Caco-2 (cell line): ENCODE data around the gene SART1. TPM values are rescaled to one million over a fixed set of nuclear protein-coding genes. Genes with fewer than 3 reads are reported as not detected.

ENCODE experiments used
- BruUV-seq: library from RNA; stranded (reverse); fragments of 400-500 nt; replicated peaks from 2 replicates; lab custom pipeline; 2021; lab: Mats Ljungman, UMichigan
- CTCF ChIA-PET: fragments of 300-600 bp; sonication (Branson Sonifier 250); formaldehyde crosslinking; loops from one replicate; lab custom pipeline; 2022; ENCODE audit warnings: antibody characterized with exemption; lab: Charles Lee
- POLR2A ChIA-PET: fragments of 300-600 bp; sonication (Branson Sonifier 250); formaldehyde crosslinking; loops from one replicate; lab custom pipeline; 2022; ENCODE audit warnings: antibody characterized with exemption; lab: Charles Lee
- DNase-seq, 2 experiments: peaks; one replicate each; pipeline versions ENCODE4 v3.0.0 to v3.0.0-alpha.2; 2020 to 2022
- H3K27me3 ChIP-seq: replicated peaks from 2 replicates; pipeline ENCODE4 v1.6.0; 2011; ENCODE audit warnings: low read length; ENCODE audit not compliant: control insufficient read depth, insufficient read depth
- H3K36me3 ChIP-seq: 2 replicates; pipeline ENCODE4 v1.5.1; 2011; ENCODE audit warnings: low read length; ENCODE audit not compliant: control insufficient read depth, insufficient read depth
- H3K4me1 ChIP-seq: fragments of 250-450 bp; sonication (Bioruptor Pico); 2 replicates; pipeline ENCODE4 v1.5.1; 2020; ENCODE audit warnings: mild to moderate bottlenecking
- H3K4me3 ChIP-seq: 2 replicates; pipeline ENCODE4 v1.5.1; 2011; ENCODE audit warnings: low read depth, mild to moderate bottlenecking, control low read depth, low read length
- H3K9me3 ChIP-seq: fragments of 250-450 bp; sonication (Bioruptor Pico); 2 replicates; pipeline ENCODE4 v1.5.1; 2020; ENCODE audit warnings: mild to moderate bottlenecking, moderate library complexity
- H3K27ac Mint-ChIP-seq: one replicate; pipeline ENCODE4 v1.8.0; 2022; ENCODE audit warnings: mixed read lengths; ENCODE audit not compliant: unreplicated experiment
- H3K27me3 Mint-ChIP-seq: one replicate; pipeline ENCODE4 v1.8.0; 2022; ENCODE audit warnings: mixed read lengths; ENCODE audit not compliant: insufficient read depth, unreplicated experiment
- H3K36me3 Mint-ChIP-seq: one replicate; pipeline ENCODE4 v1.8.0; 2022; ENCODE audit warnings: mild to moderate bottlenecking, mixed read lengths; ENCODE audit not compliant: insufficient read depth, unreplicated experiment
- H3K4me1 Mint-ChIP-seq: one replicate; pipeline ENCODE4 v1.8.0; 2022; ENCODE audit warnings: low read depth, mixed read lengths; ENCODE audit not compliant: unreplicated experiment
- H3K4me3 Mint-ChIP-seq: one replicate; pipeline ENCODE4 v1.8.0; 2022; ENCODE audit warnings: mild to moderate bottlenecking, moderate library complexity, mixed read lengths; ENCODE audit not compliant: unreplicated experiment
- H3K9me3 Mint-ChIP-seq: one replicate; pipeline ENCODE4 v1.8.0; 2022; ENCODE audit warnings: mixed read lengths; ENCODE audit not compliant: unreplicated experiment
- intact Hi-C: fragments of 100-400 bp; cut with micrococcal nuclease; formaldehyde crosslinking; loops from one replicate; pipeline ENCODE4 v1.10.0; 2022; ENCODE audit not compliant: unreplicated experiment
- total RNA-seq: library from RNA; stranded (reverse); gene quantifications from 2 replicates; pipeline ENCODE4 v1.2.3, GENCODE V29; 2022
- TF ChIP-seq, protein P1 (sequence below), 2 experiments: fragments of 200-600 bp in 1 of 2; IDR thresholded peaks; 1 replicate in 1 of 2; 2 replicates in 1 of 2; pipeline versions ENCODE4 v1.5.1 to v1.8.0; 2011 to 2022; ENCODE audit warnings: antibody characterized with exemption in 1 of 2, control low read depth in 1 of 2, inconsistent platforms in 1 of 2, low read depth in 1 of 2, low read length in 1 of 2, mild to moderate bottlenecking in 1 of 2, moderate library complexity in 1 of 2; ENCODE audit not compliant: insufficient read depth in 1 of 2, severe bottlenecking in 1 of 2, unreplicated experiment in 1 of 2

The SART1 gene
- total RNA-seq, 1 experiment from 2014 or later: 78.0 TPM

DNA sequence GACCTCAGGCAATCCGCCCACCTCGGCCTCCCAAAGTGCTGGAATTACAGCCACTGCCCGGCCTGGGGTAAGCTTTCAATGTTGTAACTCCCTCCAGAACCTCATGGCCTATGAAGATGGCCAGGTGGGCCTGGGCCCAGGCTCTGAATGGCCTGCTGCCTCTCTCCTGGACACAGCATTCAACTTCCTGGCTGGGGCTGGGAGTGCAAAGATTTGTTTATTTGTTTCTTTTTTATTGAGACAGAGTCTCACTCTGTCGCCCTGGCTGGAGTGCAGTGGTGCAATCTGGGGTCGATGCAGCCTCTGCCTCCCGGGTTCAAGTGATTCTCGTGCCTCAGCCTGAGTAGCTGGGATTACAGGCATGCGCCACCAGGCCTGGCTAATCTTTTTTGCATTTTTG lies 16.8 kb upstream of the SART1 start:
- CTCF ChIA-PET: no interaction called here
- POLR2A ChIA-PET: no interaction called here
- Histone ChIP-seq H3K36me3 (no peaks in the 10 kb centered on the region), H3K4me3 (no peak overlapping the region), H3K9me3 (no peaks in the 10 kb centered on the region), H3K27me3 (no peaks in the 10 kb centered on the region), H3K4me1 (no peaks in the 10 kb centered on the region)
- Mint-ChIP-seq H3K27me3 (no peaks in the 10 kb centered on the region), H3K27ac (no peak overlapping the region), H3K4me1 (no peaks in the 10 kb centered on the region), H3K9me3 (no peaks in the 10 kb centered on the region), H3K36me3 (no peaks in the 10 kb centered on the region), H3K4me3 (no peak overlapping the region)
- BruUV-seq: no TSS peak
- TF ChIP-seq, protein P1, sequence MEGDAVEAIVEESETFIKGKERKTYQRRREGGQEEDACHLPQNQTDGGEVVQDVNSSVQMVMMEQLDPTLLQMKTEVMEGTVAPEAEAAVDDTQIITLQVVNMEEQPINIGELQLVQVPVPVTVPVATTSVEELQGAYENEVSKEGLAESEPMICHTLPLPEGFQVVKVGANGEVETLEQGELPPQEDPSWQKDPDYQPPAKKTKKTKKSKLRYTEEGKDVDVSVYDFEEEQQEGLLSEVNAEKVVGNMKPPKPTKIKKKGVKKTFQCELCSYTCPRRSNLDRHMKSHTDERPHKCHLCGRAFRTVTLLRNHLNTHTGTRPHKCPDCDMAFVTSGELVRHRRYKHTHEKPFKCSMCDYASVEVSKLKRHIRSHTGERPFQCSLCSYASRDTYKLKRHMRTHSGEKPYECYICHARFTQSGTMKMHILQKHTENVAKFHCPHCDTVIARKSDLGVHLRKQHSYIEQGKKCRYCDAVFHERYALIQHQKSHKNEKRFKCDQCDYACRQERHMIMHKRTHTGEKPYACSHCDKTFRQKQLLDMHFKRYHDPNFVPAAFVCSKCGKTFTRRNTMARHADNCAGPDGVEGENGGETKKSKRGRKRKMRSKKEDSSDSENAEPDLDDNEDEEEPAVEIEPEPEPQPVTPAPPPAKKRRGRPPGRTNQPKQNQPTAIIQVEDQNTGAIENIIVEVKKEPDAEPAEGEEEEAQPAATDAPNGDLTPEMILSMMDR (IDR thresholded peaks at IDR 0.05; ENCODE audit: insufficient read depth in 1 of 2, low read depth in 1 of 2, low read length in 1 of 2, severe bottlenecking in 1 of 2, unreplicated experiment in 1 of 2): no peak
- no peak for DNase-seq
- intact Hi-C loops: no loop called here

DNA sequence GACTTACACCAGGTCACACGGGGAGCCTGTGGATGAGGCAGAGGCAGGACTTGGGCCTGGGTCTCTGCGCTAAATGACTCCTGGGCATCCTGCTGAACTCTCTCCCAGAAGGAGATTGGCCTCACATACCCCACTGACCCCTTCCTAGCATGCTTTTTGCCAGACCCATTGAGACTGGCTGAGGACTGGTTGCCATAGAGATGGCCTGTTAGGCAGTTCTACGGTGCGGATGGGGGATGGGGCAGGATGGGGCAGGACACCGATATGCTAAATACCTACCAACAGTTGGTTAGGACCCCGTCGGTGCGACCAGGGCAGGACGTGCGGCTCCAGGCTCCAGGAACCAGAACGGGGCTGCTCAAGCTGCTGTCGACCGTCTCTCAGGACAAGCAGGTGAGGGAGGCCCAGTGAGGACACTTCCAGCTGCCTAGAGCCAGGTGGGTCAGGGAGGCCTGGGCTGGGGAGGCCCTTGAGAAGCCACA lies 16.1 kb upstream of the SART1 start, which contains the start of gene TSGA10IP:
TSGA10IP (plus strand) TSS at position 51 of the 482 bp plus-strand sequence; CDS start at position 247, 196 bp downstream.
- POLR2A ChIA-PET: no interaction called here
- H3K27ac Mint-ChIP-seq: no peak within 1 kb of the TSS
- no peaks in the 10 kb centered on the region for H3K36me3 ChIP-seq
- intact Hi-C loops: no loop called here
- H3K27me3 Mint-ChIP-seq: no peaks in the 10 kb centered on the region
- no peaks in the 10 kb centered on the region for H3K27me3 ChIP-seq
- no peaks in the 10 kb centered on the region for H3K9me3 ChIP-seq
- no peaks in the 10 kb centered on the region for H3K9me3 Mint-ChIP-seq
- no peaks in the 10 kb centered on the region for H3K36me3 Mint-ChIP-seq
- no TSS peak for BruUV-seq
- no peaks in the 10 kb centered on the region for H3K4me1 Mint-ChIP-seq
- CTCF ChIA-PET: no interaction called here
- TF ChIP-seq, protein P1 (IDR thresholded peaks at IDR 0.05; ENCODE audit: insufficient read depth in 1 of 2, low read depth in 1 of 2, low read length in 1 of 2, severe bottlenecking in 1 of 2, unreplicated experiment in 1 of 2): no peak
- H3K4me3 ChIP-seq: no peak within 1 kb of the TSS
- H3K4me1 ChIP-seq: no peaks in the 10 kb centered on the region
- no peak within 1 kb of the TSS for H3K4me3 Mint-ChIP-seq
- DNase-seq: no peak

DNA sequence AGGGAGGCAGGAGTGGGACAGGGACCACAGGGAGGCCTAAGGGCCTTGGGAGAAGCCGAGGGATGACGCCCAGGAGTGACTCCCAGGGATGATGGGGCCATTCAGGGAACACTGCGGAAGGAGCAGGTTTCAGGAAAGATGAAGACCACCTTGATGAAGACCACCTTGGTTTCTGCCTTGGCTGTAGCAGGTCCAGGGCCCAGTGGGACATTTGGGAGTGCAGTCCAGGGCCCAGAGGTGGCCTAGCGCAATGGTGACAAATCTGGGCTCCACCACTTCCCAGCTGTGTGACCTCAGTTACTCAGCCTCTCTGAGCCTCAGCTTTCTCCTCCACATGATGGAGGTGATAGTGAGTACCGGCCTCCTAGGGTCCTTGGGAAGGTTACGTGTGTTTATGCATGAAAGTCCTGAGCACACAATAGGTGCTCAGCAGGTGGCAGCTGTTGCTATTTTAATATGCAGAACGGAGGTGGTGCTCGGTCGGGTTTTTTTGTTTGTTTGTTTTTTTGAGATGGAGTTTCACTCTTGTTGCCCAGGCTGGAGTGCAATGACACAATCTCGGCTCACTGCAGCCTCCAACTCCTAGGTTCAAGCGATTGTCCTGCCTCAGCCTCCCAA lies 15.5 kb upstream of the SART1 start:
- H3K36me3 ChIP-seq: no peaks in the 10 kb centered on the region
- H3K4me3 ChIP-seq: no peak overlapping the region
- POLR2A ChIA-PET: no interaction called here
- no TSS peak for BruUV-seq
- Mint-ChIP-seq H3K36me3 (no peaks in the 10 kb centered on the region), H3K27me3 (no peaks in the 10 kb centered on the region), H3K27ac (no peak overlapping the region), H3K9me3 (no peaks in the 10 kb centered on the region), H3K4me1 (no peaks in the 10 kb centered on the region), H3K4me3 (no peak overlapping the region)
- H3K9me3 ChIP-seq: no peaks in the 10 kb centered on the region
- TF ChIP-seq, protein P1 (IDR thresholded peaks at IDR 0.05; ENCODE audit: insufficient read depth in 1 of 2, low read depth in 1 of 2, low read length in 1 of 2, severe bottlenecking in 1 of 2, unreplicated experiment in 1 of 2): no peak
- CTCF ChIA-PET: interaction anchor here (0.7 kb wide), 1 partner anchor 35 kb away, joined by 3 read pairs; no protein-coding TSS in a partner anchor
- no peaks in the 10 kb centered on the region for H3K27me3 ChIP-seq
- no peak for DNase-seq
- no peaks in the 10 kb centered on the region for H3K4me1 ChIP-seq
- intact Hi-C loops: no loop called here
